Colon (tissue), 2 donors: ENCODE measurements around the gene TOM1L1.

ENCODE experiments used
- FAIRE-seq: peaks from 2 replicates; lab custom pipeline; 2012; peaks lifted over from hg19 to GRCh38; lab: Jason Lieb, UNC
- donor health status: control.
- donor health status: control.

Gene TOM1L1

GRCh38 chr17:54898576-54898975 lies 2.1 kb upstream of the TOM1L1 start:
- FAIRE-seq, result no peak

GRCh38 chr17:54899201-54899600 lies 1.5 kb upstream of the TOM1L1 start:
- no peak for FAIRE-seq

- FAIRE-seq, result no peak
These were observed 763 bp upstream of the TOM1L1 start for GRCh38 chr17:54899721-54900456.

DNA sequence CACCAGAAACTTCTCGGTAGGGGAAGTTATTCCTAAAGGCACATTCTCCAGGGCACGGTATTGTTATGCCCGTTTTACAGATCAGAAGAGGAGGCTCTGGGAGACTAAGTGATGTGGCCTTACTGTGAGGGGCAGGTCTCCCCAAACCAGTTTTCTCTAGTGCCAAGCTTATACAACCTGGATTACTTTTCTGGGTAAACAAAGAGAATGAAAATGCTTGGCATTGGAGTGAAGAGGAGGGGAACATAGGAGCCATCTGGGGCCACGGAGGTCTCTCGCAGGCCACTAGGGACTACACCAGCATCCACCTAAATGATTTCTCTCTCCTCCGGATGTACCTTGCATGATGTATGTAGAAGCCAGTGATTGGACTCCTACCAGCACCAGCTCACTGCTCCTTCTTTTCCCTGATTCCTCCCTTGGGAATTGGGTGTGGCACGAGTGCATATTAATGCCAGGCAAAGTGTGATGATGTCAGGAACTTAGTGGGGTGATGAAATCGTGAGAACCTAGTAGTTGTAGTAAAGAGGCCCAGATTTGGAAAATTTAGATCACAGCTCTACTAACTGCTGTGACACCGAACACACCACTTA lies 674 bp downstream of the TOM1L1 start:
- FAIRE-seq, result no peak

GRCh38 chr17:54902017-54902416 lies 1.4 kb downstream of the TOM1L1 start:
- FAIRE-seq, result no peak

- FAIRE-seq, result no peak
These were observed 2.0 kb downstream of the TOM1L1 start for GRCh38 chr17:54902611-54903010.

DNA sequence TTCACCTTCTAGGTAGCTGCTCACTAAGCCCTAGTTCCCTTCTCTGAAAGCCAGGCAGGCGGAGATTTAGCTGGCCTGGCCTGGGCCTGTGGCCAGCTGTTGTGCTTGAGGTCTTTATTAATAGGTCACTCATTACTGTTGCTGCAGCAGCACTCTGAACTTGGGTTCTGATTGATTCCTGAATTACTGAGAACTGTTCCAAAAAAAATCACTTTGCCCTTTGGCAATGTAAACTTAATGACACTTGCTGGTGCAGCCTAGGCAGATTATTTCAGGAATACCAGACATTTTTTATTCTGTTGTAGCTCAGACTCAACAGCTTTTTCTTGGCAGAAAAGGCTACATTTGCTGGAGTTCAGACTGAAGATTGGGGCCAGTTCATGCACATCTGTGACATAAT lies 2.7 kb downstream of the TOM1L1 start:
- no peak for FAIRE-seq

- no peak for FAIRE-seq
These were observed 6.0 kb downstream of the TOM1L1 start for GRCh38 chr17:54906683-54907082.

DNA sequence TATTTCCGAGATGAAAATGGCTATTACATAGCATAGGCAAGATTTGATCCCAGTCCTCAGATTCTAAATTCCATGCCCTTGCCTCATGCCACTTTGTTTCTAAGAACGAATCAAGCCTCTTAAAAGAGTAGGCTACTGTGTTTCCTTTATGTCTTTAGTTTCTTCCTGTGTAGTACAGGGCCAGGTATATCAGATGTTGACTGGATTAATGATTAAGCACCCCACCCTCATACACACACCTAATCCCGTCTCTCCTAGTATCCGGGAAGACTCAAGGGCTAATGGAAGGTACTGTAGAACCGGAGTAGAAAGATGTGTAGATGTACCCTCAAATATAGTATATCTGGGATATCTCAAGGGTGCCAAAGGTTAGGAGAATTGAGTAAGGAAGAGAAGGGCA lies 6.7 kb downstream of the TOM1L1 start:
- FAIRE-seq, result no peak

DNA sequence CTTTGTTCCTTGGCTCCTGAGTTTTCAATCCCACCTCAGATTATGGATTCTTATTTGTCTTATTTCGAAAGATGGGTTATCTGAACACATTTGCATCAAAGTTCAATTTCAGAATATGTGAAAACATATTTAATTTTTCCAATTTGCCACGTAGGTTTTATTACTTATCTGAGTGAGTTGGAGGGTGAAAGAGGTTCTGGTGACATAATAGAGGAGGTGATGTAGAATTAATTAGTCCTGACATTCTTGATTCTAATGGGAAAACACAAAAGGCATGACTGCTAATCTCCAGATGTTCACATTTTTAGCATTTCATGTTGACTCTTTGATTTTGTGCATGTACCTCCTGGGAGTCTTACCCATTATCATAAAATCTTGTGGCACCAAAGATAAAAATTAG lies 9.1 kb downstream of the TOM1L1 start:
- no peak for FAIRE-seq

DNA sequence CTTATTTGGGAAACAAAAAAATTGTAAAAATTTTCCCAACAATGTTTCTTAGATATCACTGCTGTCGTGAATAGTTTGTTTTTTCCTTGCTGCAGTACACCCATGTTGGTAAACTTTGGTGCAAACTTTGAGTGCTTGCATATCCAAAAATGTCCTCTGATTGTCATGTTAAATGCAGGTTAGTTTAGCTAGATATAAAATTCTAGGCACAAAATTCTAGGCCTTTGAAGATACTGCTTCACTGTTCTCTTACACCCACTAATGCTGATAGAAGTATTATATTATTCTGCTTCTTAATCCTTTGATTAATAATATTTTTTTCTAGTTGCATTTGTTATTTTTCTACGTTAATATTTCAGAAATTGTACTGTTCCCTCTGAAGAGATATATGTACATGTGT lies 16.1 kb downstream of the TOM1L1 start:
- FAIRE-seq, result no peak

GRCh38 chr17:54919425-54919824 lies 18.8 kb downstream of the TOM1L1 start:
- no peak for FAIRE-seq

GRCh38 chr17:54920819-54921218 lies 20.2 kb downstream of the TOM1L1 start:
- no peak for FAIRE-seq

DNA sequence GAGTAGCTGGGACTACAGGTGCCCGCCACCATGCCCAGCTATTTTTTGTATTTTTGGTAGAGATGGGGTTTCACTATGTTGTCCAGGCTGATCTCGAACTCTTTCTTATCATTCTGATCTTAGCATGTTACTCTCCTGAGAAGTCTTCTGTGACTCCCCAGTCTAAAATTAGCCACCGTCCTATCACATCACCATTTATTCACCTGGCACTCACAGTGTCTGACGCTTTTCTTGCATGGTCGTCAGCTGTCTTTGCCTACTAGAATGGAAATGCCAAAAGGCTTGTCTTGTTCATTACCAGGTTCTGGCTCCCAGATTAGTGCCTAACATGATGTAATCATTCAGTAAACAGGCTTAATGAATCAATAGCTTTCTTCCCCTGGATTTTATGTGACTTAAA lies 23.8 kb downstream of the TOM1L1 start:
- no peak for FAIRE-seq

DNA sequence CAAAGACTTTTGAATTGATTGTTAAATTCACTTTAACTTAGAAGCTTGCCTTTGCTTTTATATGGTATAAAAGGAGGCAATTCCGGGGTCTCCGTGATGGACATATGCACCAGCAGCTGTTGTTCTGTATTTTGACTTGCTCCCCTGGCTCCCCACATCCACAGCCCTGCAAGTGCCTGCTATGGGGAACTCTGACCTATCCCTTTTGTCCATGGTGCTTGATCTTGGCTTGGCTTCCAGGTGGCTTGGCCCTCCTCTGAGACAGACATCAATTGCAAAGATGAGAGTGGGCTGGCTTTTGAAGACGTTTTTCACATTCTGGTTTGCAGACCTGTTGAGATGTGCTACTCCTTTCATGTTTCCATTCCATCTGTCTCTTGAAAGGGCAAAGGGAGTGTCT lies 26.9 kb downstream of the TOM1L1 start:
- FAIRE-seq, result no peak

DNA sequence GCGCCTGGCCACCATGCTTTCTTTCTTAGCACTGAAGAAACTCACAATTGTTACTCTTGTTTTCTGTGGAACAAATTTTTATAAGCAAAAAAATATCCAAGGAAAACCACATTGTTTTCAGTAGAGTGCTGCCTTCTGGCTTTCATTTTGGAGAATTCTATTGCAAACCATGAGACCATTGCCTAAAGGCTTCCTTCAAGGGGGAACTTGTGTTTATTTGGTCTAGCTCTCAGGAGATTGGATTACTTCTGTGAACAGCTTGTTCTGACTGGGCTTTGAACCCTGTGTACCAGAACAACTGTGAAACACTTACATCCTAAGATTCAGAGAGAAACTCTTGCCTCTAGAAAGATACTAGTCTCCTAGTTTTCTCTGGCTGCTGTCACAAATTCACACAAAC lies 32.1 kb downstream of the TOM1L1 start:
- no peak for FAIRE-seq

DNA sequence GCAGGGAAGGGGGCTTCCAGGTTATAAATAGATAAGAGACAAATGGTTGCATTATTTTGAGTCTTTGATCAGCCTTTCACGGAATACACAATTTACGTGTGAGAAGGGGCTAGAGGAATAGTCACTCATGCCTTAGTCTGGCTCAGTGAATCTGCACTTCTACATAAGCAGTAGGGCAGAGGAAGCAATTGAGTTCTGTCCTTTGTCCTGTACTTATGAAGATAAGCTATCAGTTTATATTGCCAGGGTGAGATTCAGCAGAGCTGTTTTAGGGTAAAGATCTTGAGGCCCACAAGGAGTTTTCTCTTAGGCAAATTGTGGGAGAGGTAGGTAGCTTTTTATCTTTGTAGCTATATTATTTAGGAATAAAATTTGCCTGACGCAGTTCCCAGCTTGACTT lies 33.3 kb downstream of the TOM1L1 start:
- FAIRE-seq, result no peak

GRCh38 chr17:54935471-54935870 lies 34.8 kb downstream of the TOM1L1 start:
- FAIRE-seq, result no peak

GRCh38 chr17:54937018-54937417 lies 36.4 kb downstream of the TOM1L1 start:
- FAIRE-seq, result no peak

GRCh38 chr17:54937426-54937825 lies 36.8 kb downstream of the TOM1L1 start:
- no peak for FAIRE-seq

DNA sequence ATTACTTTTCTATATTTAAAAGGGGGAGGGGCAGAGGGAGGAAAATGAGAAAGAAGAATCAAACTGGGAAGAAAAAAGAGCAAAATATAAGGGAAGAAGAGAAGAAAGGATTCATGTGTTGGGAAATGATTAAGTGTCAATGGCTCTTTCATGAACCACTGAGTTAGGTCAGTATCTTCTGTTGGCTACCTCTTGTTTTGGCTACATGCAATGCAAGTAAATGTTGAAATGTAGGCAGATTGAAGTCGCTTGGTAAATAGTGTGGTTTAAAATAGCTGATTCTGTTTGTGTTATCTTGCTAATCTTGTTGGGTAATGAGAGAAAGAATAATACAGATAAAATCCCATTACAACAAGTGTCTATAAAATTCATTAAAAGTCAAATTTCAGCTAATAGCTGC lies 40.6 kb downstream of the TOM1L1 start:
- no peak for FAIRE-seq

GRCh38 chr17:54944796-54945195 lies 44.1 kb downstream of the TOM1L1 start:
- no peak for FAIRE-seq

- FAIRE-seq, result no peak
These were observed 44.6 kb downstream of the TOM1L1 start for GRCh38 chr17:54945231-54945630.

GRCh38 chr17:54945671-54946070 lies 45.0 kb downstream of the TOM1L1 start:
- FAIRE-seq, result no peak
